Astrocyte (in vitro differentiated cells and primary cell): ENCODE measurements around the gene NECTIN1. TPM values are rescaled to one million over a fixed set of nuclear protein-coding genes. Genes with fewer than 3 reads are reported as not detected.

ENCODE experiments used
- DNase-seq: peaks from one replicate; pipeline ENCODE4 v3.0.0-alpha.2; 2010; ENCODE audit warnings: low read depth
- FAIRE-seq: peaks from 2 replicates; lab custom pipeline; 2011; peaks lifted over from hg19 to GRCh38; lab: Jason Lieb, UNC
- H2AFZ ChIP-seq: 2 replicates; pipeline ENCODE4 v1.6.0; 2012; ENCODE audit warnings: low read depth, low read length, inconsistent platforms
- H3K27ac ChIP-seq: 2 replicates; pipeline ENCODE4 v1.5.1; 2011; ENCODE audit warnings: low read depth, low read length, inconsistent platforms
- H3K27me3 ChIP-seq: 2 replicates; pipeline ENCODE4 v1.6.0; 2011; ENCODE audit warnings: low read length, inconsistent platforms; ENCODE audit not compliant: insufficient read depth
- H3K36me3 ChIP-seq: 2 replicates; pipeline ENCODE4 v1.5.1; 2011; ENCODE audit warnings: low read length, inconsistent platforms; ENCODE audit not compliant: insufficient read depth
- H3K4me1 ChIP-seq: 2 replicates; pipeline ENCODE4 v1.5.1; 2011; ENCODE audit warnings: low read length, inconsistent platforms; ENCODE audit not compliant: insufficient read depth
- H3K4me2 ChIP-seq: 2 replicates; pipeline ENCODE4 v1.6.0; 2012; ENCODE audit warnings: low read length, inconsistent platforms
- H3K4me3 ChIP-seq: 2 replicates; pipeline ENCODE4 v1.5.1; 2011; ENCODE audit warnings: low read depth, mild to moderate bottlenecking, low read length, inconsistent platforms; ENCODE audit not compliant: insufficient read depth
- H3K79me2 ChIP-seq: 2 replicates; pipeline ENCODE4 v1.6.0; 2012; ENCODE audit warnings: mild to moderate bottlenecking, low read length, inconsistent platforms; ENCODE audit not compliant: insufficient read depth
- H3K9ac ChIP-seq: 2 replicates; pipeline ENCODE4 v1.6.0; 2012; ENCODE audit warnings: mild to moderate bottlenecking, low read length, inconsistent platforms
- H3K9me3 ChIP-seq: 2 replicates; pipeline ENCODE4 v1.5.1; 2012; ENCODE audit warnings: low read depth, mild to moderate bottlenecking, low read length, inconsistent platforms; ENCODE audit not compliant: insufficient read depth
- H4K20me1 ChIP-seq: 2 replicates; pipeline ENCODE4 v1.6.0; 2012; ENCODE audit warnings: low read length, inconsistent platforms; ENCODE audit not compliant: insufficient read depth
- H3K27ac Mint-ChIP-seq: one replicate; pipeline ENCODE4 v1.8.0; 2021; ENCODE audit warnings: mild to moderate bottlenecking, mixed read lengths; ENCODE audit not compliant: unreplicated experiment
- H3K27me3 Mint-ChIP-seq: one replicate; pipeline ENCODE4 v1.8.0; 2021; ENCODE audit warnings: low read depth, mixed read lengths; ENCODE audit not compliant: unreplicated experiment
- H3K36me3 Mint-ChIP-seq: one replicate; pipeline ENCODE4 v1.8.0; 2021; ENCODE audit warnings: low read depth, mixed read lengths; ENCODE audit not compliant: unreplicated experiment
- H3K4me1 Mint-ChIP-seq: one replicate; pipeline ENCODE4 v1.8.0; 2021; ENCODE audit warnings: low read depth, mixed read lengths; ENCODE audit not compliant: unreplicated experiment
- H3K4me3 Mint-ChIP-seq: one replicate; pipeline ENCODE4 v1.8.0; 2021; ENCODE audit warnings: mild to moderate bottlenecking, moderate library complexity, mixed read lengths; ENCODE audit not compliant: unreplicated experiment
- H3K9me3 Mint-ChIP-seq: one replicate; pipeline ENCODE4 v1.8.0; 2021; ENCODE audit warnings: mild to moderate bottlenecking, mixed read lengths; ENCODE audit not compliant: unreplicated experiment
- CTCF ChIP-seq: IDR thresholded peaks from 2 replicates; pipeline ENCODE4 v1.5.1; 2011; ENCODE audit warnings: low read depth, mild to moderate bottlenecking, inconsistent platforms, low read length, moderate library complexity; ENCODE audit not compliant: insufficient read depth
- EZH2 ChIP-seq: IDR thresholded peaks from 2 replicates; pipeline ENCODE4 v1.6.1; 2012; ENCODE audit warnings: mild to moderate bottlenecking, low read length, inconsistent platforms; ENCODE audit not compliant: insufficient read depth
- total RNA-seq: library from RNA; stranded (reverse); gene quantifications from 2 replicates; pipeline ENCODE4 v1.2.1, GENCODE V29; 2021

Gene NECTIN1
- total RNA-seq, 1 donor from 2014 or later: 17.7 TPM

- Histone ChIP-seq H4K20me1 (peaks cover 91% of the 10 kb centered on the region), H3K79me2 (peaks cover 59% of the 10 kb centered on the region), H3K4me3 (no peak overlapping the region), H3K27me3 (peaks cover 2% of the 10 kb centered on the region), H3K27ac (no peak overlapping the region), H2AFZ (no peak overlapping the region), H3K4me1 (peaks cover 13% of the 10 kb centered on the region), H3K4me2 (no peak overlapping the region), H3K36me3 (no peaks in the 10 kb centered on the region), H3K9me3 (no peaks in the 10 kb centered on the region), H3K9ac (no peak overlapping the region)
- TF ChIP-seq CTCF (no peak), EZH2 (no peak)
- FAIRE-seq (no peak), DNase-seq (no peak)
- Mint-ChIP-seq H3K27me3 (peaks cover 56% of the 10 kb centered on the region), H3K9me3 (no peaks in the 10 kb centered on the region), H3K27ac (no peak overlapping the region), H3K36me3 (peaks cover 8% of the 10 kb centered on the region), H3K4me1 (no peaks in the 10 kb centered on the region), H3K4me3 (no peak overlapping the region)
These were observed 5.1 kb downstream of the NECTIN1 start for GRCh38 chr11:119723952-119724325.

GRCh38 chr11:119723243-119723951, 5.6 kb downstream of the NECTIN1 start:
- H3K9ac ChIP-seq: no peak overlapping the region
- FAIRE-seq (no peak), DNase-seq (no peak)
- H3K4me3 Mint-ChIP-seq: no peak overlapping the region
- H3K4me3 ChIP-seq: no peak overlapping the region
- H3K27ac ChIP-seq: no peak overlapping the region
- H3K36me3 Mint-ChIP-seq: peaks cover 8% of the 10 kb centered on the region
- H3K36me3 ChIP-seq: no peaks in the 10 kb centered on the region
- no peak for TF ChIP-seq EZH2
- no peak for TF ChIP-seq CTCF
- no peak overlapping the region for H3K27ac Mint-ChIP-seq
- H3K9me3 ChIP-seq: no peaks in the 10 kb centered on the region
- H3K9me3 Mint-ChIP-seq: no peaks in the 10 kb centered on the region
- peaks cover 59% of the 10 kb centered on the region for H3K79me2 ChIP-seq
- no peaks in the 10 kb centered on the region for H3K4me1 Mint-ChIP-seq
- H3K4me1 ChIP-seq: peaks cover 13% of the 10 kb centered on the region
- peaks cover 58% of the 10 kb centered on the region for H3K27me3 Mint-ChIP-seq
- H2AFZ ChIP-seq: no peak overlapping the region
- H4K20me1 ChIP-seq: peaks cover 95% of the 10 kb centered on the region
- H3K4me2 ChIP-seq: no peak overlapping the region
- H3K27me3 ChIP-seq: peaks cover 2% of the 10 kb centered on the region

DNA sequence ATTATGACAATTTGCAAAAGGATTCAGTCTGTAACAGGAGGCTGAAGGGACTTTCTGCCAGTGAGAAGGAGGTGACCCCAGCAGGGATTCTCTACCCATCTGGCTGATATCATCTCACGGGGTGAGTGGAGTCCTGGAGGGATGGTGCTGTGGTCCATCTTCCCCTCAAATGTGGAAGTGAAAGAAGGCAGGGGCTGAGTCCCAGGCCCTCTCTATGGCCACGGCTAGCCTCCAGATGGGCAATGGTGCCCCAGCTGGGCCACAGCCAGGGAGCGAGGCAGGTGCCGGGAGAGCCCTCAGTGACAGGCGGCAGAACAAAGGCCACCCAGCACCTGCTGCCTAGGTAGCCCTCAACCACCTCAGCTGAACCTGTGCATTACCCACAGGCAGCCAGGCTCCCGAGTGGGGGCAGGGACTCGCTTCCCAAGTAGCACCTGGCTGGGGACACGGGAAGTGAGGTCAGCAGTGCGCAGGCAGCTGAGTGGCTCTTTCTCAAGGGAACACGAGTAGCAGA, 6.7 kb downstream of the NECTIN1 start:
- no peak overlapping the region for H3K27ac Mint-ChIP-seq
- peaks cover 67% of the 10 kb centered on the region for H3K27me3 Mint-ChIP-seq

More for the DNA sequence above, 6.7 kb downstream of the NECTIN1 start:
- TF ChIP-seq CTCF (no peak), EZH2 (no peak)
- Histone ChIP-seq H2AFZ (no peak overlapping the region), H3K9me3 (no peaks in the 10 kb centered on the region), H3K4me1 (peaks cover 12% of the 10 kb centered on the region), H3K27me3 (peaks cover 2% of the 10 kb centered on the region), H3K9ac (no peak overlapping the region), H3K79me2 (peaks cover 55% of the 10 kb centered on the region), H3K4me2 (no peak overlapping the region), H3K36me3 (no peaks in the 10 kb centered on the region), H4K20me1 (peaks cover 98% of the 10 kb centered on the region), H3K4me3 (no peak overlapping the region), H3K27ac (no peak overlapping the region)
- Mint-ChIP-seq H3K9me3 (no peaks in the 10 kb centered on the region), H3K4me3 (no peak overlapping the region), H3K4me1 (no peaks in the 10 kb centered on the region), H3K36me3 (peaks cover 8% of the 10 kb centered on the region)
- no peak for DNase-seq
- FAIRE-seq: no peak
